GM12878 (cell line): ENCODE results near the gene GGT6. TPM values are rescaled to one million over a fixed set of nuclear protein-coding genes. Genes with fewer than 3 reads are reported as not detected.

Experiments used
- ATAC-seq: fragments of 200-7000 bp; cut with Tn5 transposase; 3 replicates; pipeline ENCODE4 v1.9.1; 2020; ENCODE audit warnings: mild to moderate bottlenecking, moderate library complexity
- BruUV-seq: library from RNA; stranded (reverse); fragments of 400-500 nt; replicated peaks from 2 replicates; lab custom pipeline; 2021; lab: Mats Ljungman, UMichigan
- CTCF ChIA-PET: fragments of 300-600 bp; sonication (Branson Sonifier 250); formaldehyde crosslinking; extraction: SDS; loops from one replicate; lab custom pipeline; 2021; ENCODE audit warnings: inconsistent platforms; lab: Yijun Ruan, JAX
- POLR2A ChIA-PET: fragments of 350-600 bp; formaldehyde crosslinking; extraction: SDS; loops from one replicate; lab custom pipeline; 2021; ENCODE audit warnings: inconsistent platforms; lab: Charles Lee
- RAD21 ChIA-PET: fragments of 300-600 bp; sonication (Branson Sonifier 250); formaldehyde crosslinking; loops from one replicate; lab custom pipeline; 2023; ENCODE audit warnings: antibody characterized with exemption; ENCODE audit not compliant: unreplicated experiment; lab: Charles Lee
- SMC1A ChIA-PET: fragments of 300-600 bp; sonication (Branson Sonifier 250); formaldehyde crosslinking; loops from one replicate; lab custom pipeline; 2023; ENCODE audit not compliant: unreplicated experiment, uncharacterized antibody; lab: Charles Lee
- DNase-seq: peaks from one replicate; pipeline ENCODE4 v3.0.0-alpha.2; 2011; ENCODE audit warnings: low read depth, low spot score
- FAIRE-seq: peaks from 3 replicates; lab custom pipeline; 2011; peaks lifted over from hg19 to GRCh38; lab: Jason Lieb, UNC
- H2AFZ ChIP-seq: 2 replicates; pipeline ENCODE4 v1.6.0; 2011; ENCODE audit warnings: low read depth, low read length, control low read depth; ENCODE audit not compliant: control insufficient read depth
- H3K27ac ChIP-seq: 2 replicates; pipeline ENCODE4 v1.5.1; 2011; ENCODE audit warnings: control low read depth; ENCODE audit not compliant: control insufficient read depth, insufficient read depth
- H3K27me3 ChIP-seq, 2 experiments: replicated peaks in 1 of 2; 2 replicates each; pipeline versions ENCODE4 v1.6.0 to v1.6.1; 2011; ENCODE audit warnings: low read length in 1 of 2; ENCODE audit not compliant: control insufficient read depth in 2 of 2, insufficient read depth in 2 of 2
- H3K36me3 ChIP-seq, 2 experiments: 2 replicates each; pipeline ENCODE4 v1.5.1; 2011; ENCODE audit warnings: low read length in 1 of 2; ENCODE audit not compliant: control insufficient read depth in 2 of 2, insufficient read depth in 2 of 2
- H3K4me1 ChIP-seq: 2 replicates; pipeline ENCODE4 v1.6.1; 2011; ENCODE audit warnings: mild to moderate bottlenecking, low read length, moderate library complexity, mixed read lengths; ENCODE audit not compliant: control insufficient read depth, insufficient read depth
- H3K4me2 ChIP-seq: 2 replicates; pipeline ENCODE4 v1.6.0; 2011; ENCODE audit warnings: control low read depth; ENCODE audit not compliant: control insufficient read depth, insufficient read depth
- H3K4me3 ChIP-seq: fragments of 200-600 bp; sonication (generic); 2 replicates; pipeline ENCODE4 v1.5.1; 2016
- H3K79me2 ChIP-seq: 2 replicates; pipeline ENCODE4 v1.6.0; 2011; ENCODE audit warnings: low read length; ENCODE audit not compliant: control insufficient read depth, insufficient read depth
- H3K9ac ChIP-seq: 2 replicates; pipeline ENCODE4 v1.8.0; 2011; ENCODE audit warnings: low read length, control low read depth, mixed read lengths; ENCODE audit not compliant: control insufficient read depth, insufficient read depth
- H3K9me3 ChIP-seq: replicated peaks from 3 replicates; pipeline ENCODE4 v1.5.1; 2011; ENCODE audit warnings: mild to moderate bottlenecking, low read length; ENCODE audit not compliant: control insufficient read depth, insufficient read depth
- H4K20me1 ChIP-seq: 2 replicates; pipeline ENCODE4 v1.6.0; 2011; ENCODE audit not compliant: control insufficient read depth, insufficient read depth
- BCL3 ChIP-seq: IDR thresholded peaks from 2 replicates; pipeline ENCODE4 v1.6.1; 2011; ENCODE audit warnings: borderline replicate concordance, low read depth, mild to moderate bottlenecking, moderate library complexity, low read length; ENCODE audit not compliant: insufficient read depth, poor library complexity, severe bottlenecking
- EED ChIP-seq: sonication (generic); IDR thresholded peaks from 2 replicates; pipeline ENCODE4 v1.6.1; 2016; ENCODE audit warnings: antibody characterized with exemption, low read depth
- FOXM1 ChIP-seq: IDR thresholded peaks from 2 replicates; pipeline ENCODE4 v1.6.1; 2012; ENCODE audit warnings: low read depth, mild to moderate bottlenecking, inconsistent platforms, low read length, moderate library complexity
- IRF3 ChIP-seq: fragments of 450-650 bp; IDR thresholded peaks from 2 replicates; pipeline ENCODE4 v1.6.1; 2014; ENCODE audit warnings: mild to moderate bottlenecking
- MTA2 ChIP-seq: fragments of 450-650 bp; IDR thresholded peaks from 2 replicates; pipeline ENCODE4 v1.6.1; 2016; ENCODE audit warnings: low read depth, mild to moderate bottlenecking, moderate library complexity
- PBX3 ChIP-seq: IDR thresholded peaks from 2 replicates; pipeline ENCODE4 v1.6.1; 2011; ENCODE audit warnings: mild to moderate bottlenecking, low read depth, low read length, moderate library complexity; ENCODE audit not compliant: insufficient replicate concordance
- POLR2A ChIP-seq: IDR thresholded peaks from 2 replicates; pipeline ENCODE4 v1.6.1; 2011; ENCODE audit warnings: low read depth, mild to moderate bottlenecking, low read length
- TCF3 ChIP-seq: IDR thresholded peaks from 2 replicates; pipeline ENCODE4 v1.6.1; 2012; ENCODE audit warnings: low read depth, mild to moderate bottlenecking, low read length, borderline replicate concordance; ENCODE audit not compliant: insufficient read depth
- ZNF384 ChIP-seq: IDR thresholded peaks from 2 replicates; pipeline ENCODE4 v1.6.1; 2012; ENCODE audit warnings: low read depth, mild to moderate bottlenecking, low read length, improper control_type of control experiment, borderline replicate concordance
- WGBS: methylation state at CpG from one replicate; pipeline ENCODE4 v1.1.6; 2016; ENCODE audit warnings: low lambda C conversion rate; ENCODE audit not compliant: insufficient replicate concordance, insufficient coverage; ENCODE audit errors: missing lambda C conversion rate; 5-methylcytosine and 5-hydroxymethylcytosine counted together
- in situ Hi-C: fragments of 300-500 bp; cut with MboI; formaldehyde crosslinking; loops from 9 replicates; pipeline ENCODE4 v1.14.3; 2018; ENCODE audit warnings: mixed read lengths
- intact Hi-C: fragments of 100-400 bp; cut with micrococcal nuclease; formaldehyde crosslinking; loops from one replicate; pipeline ENCODE4 v1.14.2; 2022; ENCODE audit not compliant: unreplicated experiment
- polyA plus RNA-seq, 11 experiments: library from polyadenylated mRNA; depleted of rRNA in 4 of 11; unstranded in 6 of 11; stranded (reverse) in 5 of 11; fragments of >200 nt; fragmentation: Nextera tagmentation in 4 of 11; fragmentation: Illumina TruSeq in 1 of 11; extraction: Ambion mirVana in 4 of 11; extraction: Trizol in 1 of 11; gene quantifications; 1 replicate in 1 of 11; 2 replicates in 10 of 11; pipeline versions ENCODE4 v1.2.1 to v1.2.3, GENCODE V29; 2011 to 2016; ENCODE audit warnings: inconsistent platforms in 2 of 11, missing spikeins in 2 of 11, low read depth in 1 of 11
- total RNA-seq, 4 experiments: library from RNA; depleted of rRNA in 3 of 4; stranded (reverse); fragments of >200 nt in 3 of 4; fragmentation: Illumina TruSeq in 1 of 4; extraction: Trizol in 1 of 4; gene quantifications; 2 replicates each; pipeline versions ENCODE4 v1.2.1 to v1.2.3, GENCODE V29; 2013 to 2021
- TF ChIP-seq, protein P1 (sequence below): IDR thresholded peaks from 2 replicates; pipeline ENCODE4 v1.6.1; 2012; ENCODE audit warnings: mild to moderate bottlenecking, low read depth, low read length

The GGT6 gene
- total and polyA plus RNA-seq, 10 of the 15 experiments (the other 5 are each of a cell fraction or from before 2014, with no cell fraction given) = 0.01 to 0.26 (median 0.13) TPM; not detected in 5

DNA sequence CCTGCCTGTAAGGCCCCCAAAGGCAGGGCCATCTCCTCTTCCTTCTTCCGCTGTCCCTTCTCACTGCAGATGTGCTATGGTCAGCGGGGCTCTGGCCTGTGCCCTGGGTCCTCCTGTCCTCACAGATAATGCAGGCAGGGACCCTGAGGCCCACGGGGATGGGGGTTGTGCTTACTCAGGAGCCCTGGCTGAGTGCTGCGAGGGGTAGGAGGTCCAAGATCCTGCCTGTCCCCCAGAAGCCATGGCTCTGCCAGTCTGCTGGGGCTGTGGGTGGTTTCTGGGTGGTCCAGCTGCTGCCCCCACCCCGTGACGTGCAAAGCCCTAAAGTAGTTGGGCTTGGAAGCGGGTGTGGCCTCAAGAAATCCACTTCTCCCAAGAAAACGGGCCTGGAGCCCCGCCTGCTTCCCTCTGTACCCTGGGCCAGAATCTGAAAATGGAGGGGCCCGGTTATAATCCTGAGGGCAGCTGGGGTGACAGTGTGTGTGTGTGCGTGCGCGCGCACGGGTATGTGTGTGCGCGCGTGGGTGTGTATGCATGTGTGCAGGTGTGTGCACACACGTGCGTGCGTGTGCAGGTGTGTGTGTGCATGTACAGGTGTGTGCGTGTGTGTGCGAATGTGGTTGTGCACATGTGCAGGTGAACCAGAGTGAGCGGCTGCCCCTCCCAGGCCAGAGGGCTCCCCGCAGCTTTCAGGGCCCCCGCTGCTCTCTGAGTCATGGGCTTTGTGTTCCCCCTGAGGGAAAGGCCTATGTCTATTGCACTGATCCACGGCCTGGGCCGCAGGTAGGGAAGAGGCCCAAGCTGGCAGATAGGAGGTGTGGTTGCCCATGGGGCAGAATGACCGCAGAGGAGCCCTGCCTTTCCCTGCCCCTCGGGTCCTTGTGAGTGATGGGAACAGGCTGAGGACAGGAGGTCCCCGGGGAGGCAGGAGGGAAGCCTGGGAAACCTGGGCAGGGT is 47.9 kb downstream of the GGT6 start:
- H4K20me1 ChIP-seq = no peaks in the 10 kb centered on the region
- no peaks in the 10 kb centered on the region for H3K27me3 ChIP-seq
- ATAC-seq (no peak), DNase-seq (no peak), FAIRE-seq (no peak)
- no peaks in the 10 kb centered on the region for H3K36me3 ChIP-seq
- ChIA-PET POLR2A (no interaction called here), RAD21 (no interaction called here), SMC1A (no interaction called here), CTCF (no interaction called here)
- no peaks in the 10 kb centered on the region for H3K9me3 ChIP-seq
- no peak overlapping the region for H3K27ac ChIP-seq
- intact Hi-C loops (no loop called here), in situ Hi-C loops (no loop called here)
- 59% methylated on average over 30 of the region's 31 CpGs for WGBS
- peaks cover 6% of the 10 kb centered on the region; the same call in 1 of the 2 replicates for H3K4me1 ChIP-seq
- H3K4me3 ChIP-seq = no peak overlapping the region
- no peak overlapping the region for H3K4me2 ChIP-seq
- H2AFZ ChIP-seq = no peak overlapping the region
- no peaks in the 10 kb centered on the region for H3K79me2 ChIP-seq
- no TSS peak for BruUV-seq
- no peak overlapping the region for H3K9ac ChIP-seq
- TF ChIP-seq, protein P1, sequence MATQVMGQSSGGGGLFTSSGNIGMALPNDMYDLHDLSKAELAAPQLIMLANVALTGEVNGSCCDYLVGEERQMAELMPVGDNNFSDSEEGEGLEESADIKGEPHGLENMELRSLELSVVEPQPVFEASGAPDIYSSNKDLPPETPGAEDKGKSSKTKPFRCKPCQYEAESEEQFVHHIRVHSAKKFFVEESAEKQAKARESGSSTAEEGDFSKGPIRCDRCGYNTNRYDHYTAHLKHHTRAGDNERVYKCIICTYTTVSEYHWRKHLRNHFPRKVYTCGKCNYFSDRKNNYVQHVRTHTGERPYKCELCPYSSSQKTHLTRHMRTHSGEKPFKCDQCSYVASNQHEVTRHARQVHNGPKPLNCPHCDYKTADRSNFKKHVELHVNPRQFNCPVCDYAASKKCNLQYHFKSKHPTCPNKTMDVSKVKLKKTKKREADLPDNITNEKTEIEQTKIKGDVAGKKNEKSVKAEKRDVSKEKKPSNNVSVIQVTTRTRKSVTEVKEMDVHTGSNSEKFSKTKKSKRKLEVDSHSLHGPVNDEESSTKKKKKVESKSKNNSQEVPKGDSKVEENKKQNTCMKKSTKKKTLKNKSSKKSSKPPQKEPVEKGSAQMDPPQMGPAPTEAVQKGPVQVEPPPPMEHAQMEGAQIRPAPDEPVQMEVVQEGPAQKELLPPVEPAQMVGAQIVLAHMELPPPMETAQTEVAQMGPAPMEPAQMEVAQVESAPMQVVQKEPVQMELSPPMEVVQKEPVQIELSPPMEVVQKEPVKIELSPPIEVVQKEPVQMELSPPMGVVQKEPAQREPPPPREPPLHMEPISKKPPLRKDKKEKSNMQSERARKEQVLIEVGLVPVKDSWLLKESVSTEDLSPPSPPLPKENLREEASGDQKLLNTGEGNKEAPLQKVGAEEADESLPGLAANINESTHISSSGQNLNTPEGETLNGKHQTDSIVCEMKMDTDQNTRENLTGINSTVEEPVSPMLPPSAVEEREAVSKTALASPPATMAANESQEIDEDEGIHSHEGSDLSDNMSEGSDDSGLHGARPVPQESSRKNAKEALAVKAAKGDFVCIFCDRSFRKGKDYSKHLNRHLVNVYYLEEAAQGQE = no peak
- TF ChIP-seq PBX3 (peak; percentile 68), POLR2A (no peak), FOXM1 (no peak), MTA2 (no peak), TCF3 (peak; percentile 91), EED (no peak), BCL3 (peak; percentile 100), IRF3 (no peak), ZNF384 (no peak)
